Heart left ventricle (tissue), 13 donors: ENCODE measurements around the gene MICAL3.

ENCODE experiments used
- CTCF ChIP-seq, 12 donors: fragments of 200-600 bp; sonication (generic) in 4 of 12; IDR thresholded peaks; one replicate each; pipeline versions ENCODE4 v1.5.0 to v1.8.0; 2018 to 2022; ENCODE audit warnings: antibody characterized with exemption in 12 of 12, mild to moderate bottlenecking in 5 of 12
- POLR2A ChIP-seq, 2 donors: fragments of 450-650 bp; IDR thresholded peaks; one replicate each; pipeline ENCODE4 v1.6.1; 2017; ENCODE audit warnings: antibody characterized with exemption in 2 of 2, mild to moderate bottlenecking in 2 of 2, moderate library complexity in 2 of 2
- donor health status: ischemic (EF 13 %, LVEDD 7.1; RV severe dilation, severe dysfunction).
- donor health status: DM: no; HTN: yes; CAD: no.
- donor health status: DM: no; HTN: no; CAD: no.
- donor health status: ischemic (EF 25% LVEDD 6.9; RV normal size, moderate dysfunction).
- donor health status: ischemic (EF 25% LVEDD 5.7; RV mildly dilated, moderate dysfunction).
- donor health status: ischemic (EF 35%, LVEDD 5.7; RV mildly dilated, moderate dysfunction).
- donor health status: nonischemic (EF 11% LVEDD 7.7; RV severe dilation, severe dysfunction).
- donor health status: DM: yes; HTN: yes; CAD: no.
- donor health status: PGD.
- donor health status: ischemic (EF 29% LVEDD 5.4; RV normal size, mild dysfunction).
- donor health status: nonischemic (EF 23%, LVEDD 6.1; RV moderate dilation, normal function).

- TF ChIP-seq CTCF (IDR thresholded peaks at IDR 0.05): no peak
- no peak for TF ChIP-seq POLR2A (IDR thresholded peaks at IDR 0.05)
Observed at GRCh38 chr22:17980638-17981051, 43.7 kb downstream of the MICAL3 start.
